NB4 (cell line): ENCODE results near the gene ADAM8.

Experiments
- DNase-seq: peaks from one replicate; pipeline ENCODE4 v3.0.0; 2010; ENCODE audit warnings: low read depth
- H3K4me3 ChIP-seq: one replicate; pipeline ENCODE4 v1.5.1; 2011; ENCODE audit warnings: mild to moderate bottlenecking, low read depth, low read length, moderate library complexity
- MAX ChIP-seq: IDR thresholded peaks from 2 replicates; pipeline ENCODE4 v1.6.1; 2011; ENCODE audit warnings: low read depth, low read length
- MYC ChIP-seq: IDR thresholded peaks from 2 replicates; pipeline ENCODE4 v1.6.1; 2011; ENCODE audit warnings: low read depth, low read length
- POLR2A ChIP-seq: IDR thresholded peaks from 2 replicates; pipeline ENCODE4 v1.6.1; 2011; ENCODE audit warnings: mild to moderate bottlenecking; ENCODE audit not compliant: insufficient read length; ENCODE audit errors: extremely low read depth
- TF ChIP-seq, protein P1 (sequence below): IDR thresholded peaks from one replicate; pipeline ENCODE4 v1.5.1; 2012; ENCODE audit warnings: low read depth, low read length

Gene ADAM8

GRCh38 chr10:133318494-133319127 is 41.9 kb upstream of the ADAM8 start:
- no peak for TF ChIP-seq POLR2A
- TF ChIP-seq MYC, result peak; percentile 76
- peak; percentile 80 for TF ChIP-seq MAX
- TF ChIP-seq, protein P1, sequence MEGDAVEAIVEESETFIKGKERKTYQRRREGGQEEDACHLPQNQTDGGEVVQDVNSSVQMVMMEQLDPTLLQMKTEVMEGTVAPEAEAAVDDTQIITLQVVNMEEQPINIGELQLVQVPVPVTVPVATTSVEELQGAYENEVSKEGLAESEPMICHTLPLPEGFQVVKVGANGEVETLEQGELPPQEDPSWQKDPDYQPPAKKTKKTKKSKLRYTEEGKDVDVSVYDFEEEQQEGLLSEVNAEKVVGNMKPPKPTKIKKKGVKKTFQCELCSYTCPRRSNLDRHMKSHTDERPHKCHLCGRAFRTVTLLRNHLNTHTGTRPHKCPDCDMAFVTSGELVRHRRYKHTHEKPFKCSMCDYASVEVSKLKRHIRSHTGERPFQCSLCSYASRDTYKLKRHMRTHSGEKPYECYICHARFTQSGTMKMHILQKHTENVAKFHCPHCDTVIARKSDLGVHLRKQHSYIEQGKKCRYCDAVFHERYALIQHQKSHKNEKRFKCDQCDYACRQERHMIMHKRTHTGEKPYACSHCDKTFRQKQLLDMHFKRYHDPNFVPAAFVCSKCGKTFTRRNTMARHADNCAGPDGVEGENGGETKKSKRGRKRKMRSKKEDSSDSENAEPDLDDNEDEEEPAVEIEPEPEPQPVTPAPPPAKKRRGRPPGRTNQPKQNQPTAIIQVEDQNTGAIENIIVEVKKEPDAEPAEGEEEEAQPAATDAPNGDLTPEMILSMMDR, result peak; percentile 78
- H3K4me3 ChIP-seq, result no peak overlapping the region

GRCh38 chr10:133316732-133317131 is 40.1 kb upstream of the ADAM8 start:
- DNase-seq, result no peak
- no peak overlapping the region for H3K4me3 ChIP-seq
- TF ChIP-seq POLR2A (no peak), MAX (no peak), MYC (no peak)
- TF ChIP-seq, protein P1, result no peak

More at GRCh38 chr10:133318494-133319127, 41.9 kb upstream of the ADAM8 start:
- peak; percentile 87 for DNase-seq

DNA sequence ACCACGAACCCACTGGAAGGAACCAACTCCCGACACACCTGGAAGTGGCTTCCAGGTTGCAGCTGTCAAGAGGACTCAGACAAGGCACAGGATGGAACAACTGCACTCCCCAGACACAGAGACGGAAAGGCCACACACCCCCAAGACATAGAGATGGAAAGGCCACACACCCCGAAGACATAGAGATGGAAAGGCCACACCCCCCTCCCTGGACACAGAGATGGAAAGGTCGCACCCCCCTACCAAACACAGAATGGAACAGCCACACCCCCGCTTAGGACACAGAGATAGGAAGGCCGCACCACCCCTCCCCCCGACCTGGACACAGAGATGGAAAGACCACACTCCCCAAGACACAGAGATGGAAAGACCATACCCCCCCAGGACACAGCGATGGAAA is 39.6 kb upstream of the ADAM8 start:
- no peak overlapping the region for H3K4me3 ChIP-seq
- TF ChIP-seq MYC, result no peak
- TF ChIP-seq MAX, result no peak
- TF ChIP-seq, protein P1, result no peak
- TF ChIP-seq POLR2A, result no peak
- no peak for DNase-seq

DNA sequence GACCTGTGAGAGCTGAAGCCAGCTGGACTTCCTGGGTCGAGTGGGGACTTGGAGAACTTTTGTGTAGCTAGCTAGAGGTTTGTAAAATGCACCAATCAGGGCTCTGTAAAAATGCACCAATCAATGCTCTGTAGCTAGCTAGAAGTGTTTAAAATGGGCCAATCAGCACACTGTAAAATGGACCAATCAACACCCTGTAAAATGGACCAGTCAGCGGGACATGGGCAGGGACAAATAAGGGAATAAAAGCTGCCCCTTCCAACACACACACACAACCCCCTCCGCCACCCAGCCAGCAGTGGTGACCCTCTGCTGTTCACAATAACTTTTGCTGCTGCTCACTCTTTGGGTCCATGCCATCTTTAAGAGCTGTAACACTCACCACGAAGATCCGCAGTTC is 39.2 kb upstream of the ADAM8 start:
- TF ChIP-seq, protein P1, result no peak
- no peak for TF ChIP-seq MAX
- no peak for TF ChIP-seq MYC
- no peak for TF ChIP-seq POLR2A
- DNase-seq, result no peak
- H3K4me3 ChIP-seq, result no peak overlapping the region

- H3K4me3 ChIP-seq, result no peak overlapping the region
- DNase-seq, result no peak
- no peak for TF ChIP-seq MAX
Measured at GRCh38 chr10:133314911-133315310, 38.2 kb upstream of the ADAM8 start.

DNA sequence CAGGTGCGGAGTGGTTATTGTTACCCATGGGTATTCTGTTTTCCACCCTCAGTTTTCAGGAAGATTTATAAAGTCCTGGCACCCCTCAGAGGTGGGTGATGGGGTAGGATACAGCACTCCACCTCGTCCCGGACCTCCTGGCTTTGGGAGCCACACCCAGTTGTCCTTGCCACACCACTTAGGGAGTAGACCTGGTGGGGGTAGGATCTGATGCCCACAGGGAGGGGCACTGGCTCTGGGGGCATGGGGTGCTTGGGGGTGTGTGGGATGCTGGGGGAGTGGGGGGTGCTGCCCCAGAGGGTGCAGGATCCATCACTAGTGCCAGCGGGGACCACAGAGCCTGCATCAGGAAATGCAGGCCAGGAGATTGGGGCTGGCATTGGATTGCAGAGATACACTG is 36.5 kb upstream of the ADAM8 start:
- TF ChIP-seq, protein P1, result no peak
- TF ChIP-seq POLR2A, result no peak
- no peak for TF ChIP-seq MYC
- no peak for TF ChIP-seq MAX
- H3K4me3 ChIP-seq, result no peak overlapping the region
- no peak for DNase-seq
